Activated CD4-positive, alpha-beta T cell treated with anti-CD3 and anti-CD28 coated beads for 36 hours (primary cell): ENCODE results near the gene PDZD7. TPM values are rescaled to one million over a fixed set of nuclear protein-coding genes. Genes with fewer than 3 reads are reported as not detected.

ENCODE experiments used
- ATAC-seq: fragments of 200-7000 bp; cut with Tn5 transposase; one replicate; pipeline ENCODE4 v1.10.0; 2021; ENCODE audit warnings: mild to moderate bottlenecking, moderate library complexity
- CTCF ChIA-PET: fragments of 350-600 bp; sonication (Branson Sonifier 250); formaldehyde crosslinking; loops from one replicate; lab custom pipeline; 2021; ENCODE audit warnings: antibody characterized with exemption; lab: Charles Lee
- POLR2A ChIA-PET: fragments of 350-600 bp; sonication (Branson Sonifier 250); formaldehyde crosslinking; loops from one replicate; lab custom pipeline; 2021; ENCODE audit warnings: antibody characterized with exemption, inconsistent platforms; lab: Charles Lee
- DNase-seq: peaks from one replicate; pipeline ENCODE4 v3.0.0-alpha.2; 2020
- H3K27ac Mint-ChIP-seq: one replicate; pipeline ENCODE4 v1.8.0; 2021; ENCODE audit warnings: mixed read lengths
- H3K27me3 Mint-ChIP-seq: one replicate; pipeline ENCODE4 v1.8.0; 2021; ENCODE audit warnings: mixed read lengths
- H3K36me3 Mint-ChIP-seq: one replicate; pipeline ENCODE4 v1.8.0; 2021; ENCODE audit warnings: low read depth, mixed read lengths
- H3K4me1 Mint-ChIP-seq: one replicate; pipeline ENCODE4 v1.8.0; 2021; ENCODE audit warnings: mixed read lengths
- H3K4me3 Mint-ChIP-seq: one replicate; pipeline ENCODE4 v1.8.0; 2021; ENCODE audit warnings: mild to moderate bottlenecking, moderate library complexity, mixed read lengths
- H3K9me3 Mint-ChIP-seq: one replicate; pipeline ENCODE4 v1.8.0; 2021; ENCODE audit warnings: low read depth, mixed read lengths
- intact Hi-C, 2 experiments: fragments of 100-400 bp; cut with DNase I in 1 of 2; cut with micrococcal nuclease in 1 of 2; formaldehyde crosslinking; loops; one replicate each; pipeline versions ENCODE4 v1.14.2 to v1.15.1; 2022 to 2024; cut with DNase I, micrococcal nuclease
- microRNA-seq: library from miRNA; unstranded; fragments of <30 nt; microRNA quantifications from one replicate; pipeline ENCODE4 v1.2.0, GENCODE V29; 2021; ENCODE audit warnings: borderline replicate concordance
- total RNA-seq, 2 experiments: library from RNA; stranded (reverse); gene quantifications; one replicate each; pipeline ENCODE4 v1.2.3, GENCODE V29; 2021

The PDZD7 gene
- total RNA-seq, 2 experiments from 2014 or later: 0.28 to 0.32 TPM

DNA sequence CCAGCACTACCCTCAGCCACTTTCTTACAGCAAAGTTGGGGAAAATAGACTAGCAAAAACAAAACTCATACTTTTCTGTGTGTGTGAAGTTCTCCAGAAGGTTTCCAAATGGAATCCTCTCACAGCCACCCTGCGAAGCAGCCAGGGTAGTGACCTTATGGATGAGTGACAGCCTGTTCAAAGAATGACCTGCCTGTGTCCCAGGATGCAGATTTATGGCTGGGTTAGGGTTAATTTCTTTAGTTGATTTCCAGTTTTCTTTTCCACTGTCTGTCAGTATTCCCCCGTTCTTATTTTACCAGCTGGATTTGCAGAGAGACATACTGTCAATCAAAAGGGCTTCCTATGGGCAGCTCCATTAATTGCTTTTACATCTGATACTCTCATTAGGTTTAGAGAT is 64.0 kb downstream of the PDZD7 start:
- DNase-seq (no peak), ATAC-seq (no peak)
- intact Hi-C loops: no loop called here
- Mint-ChIP-seq H3K4me3 (no peak overlapping the region), H3K27me3 (no peaks in the 10 kb centered on the region), H3K9me3 (no peaks in the 10 kb centered on the region), H3K27ac (no peak overlapping the region), H3K4me1 (peaks cover 13% of the 10 kb centered on the region), H3K36me3 (peaks cover 12% of the 10 kb centered on the region)
- POLR2A ChIA-PET: no interaction called here
- CTCF ChIA-PET: interaction anchor here (0.6 to 1.8 kb wide), 4 partner anchors 8 to 175 kb away, joined by 3 to 8 read pairs (median 4); no protein-coding TSS in a partner anchor

- Mint-ChIP-seq H3K27ac (no peak overlapping the region), H3K36me3 (peaks cover 16% of the 10 kb centered on the region), H3K9me3 (no peaks in the 10 kb centered on the region), H3K4me3 (no peak overlapping the region), H3K27me3 (no peaks in the 10 kb centered on the region), H3K4me1 (peaks cover 11% of the 10 kb centered on the region)
- ATAC-seq (no peak), DNase-seq (no peak)
- ChIA-PET CTCF (interaction anchor here (0.7 to 1.8 kb wide), 5 partner anchors 9 to 90 kb away, joined by 3 to 8 read pairs (median 4); no protein-coding TSS in a partner anchor), POLR2A (interaction anchor here (0.6 kb wide), 1 partner anchor 586 kb away, joined by 3 read pairs; no protein-coding TSS in a partner anchor)
- intact Hi-C loops: no loop called here
These were observed 65.1 kb downstream of the PDZD7 start for GRCh38 chr10:100965820-100966219.

DNA sequence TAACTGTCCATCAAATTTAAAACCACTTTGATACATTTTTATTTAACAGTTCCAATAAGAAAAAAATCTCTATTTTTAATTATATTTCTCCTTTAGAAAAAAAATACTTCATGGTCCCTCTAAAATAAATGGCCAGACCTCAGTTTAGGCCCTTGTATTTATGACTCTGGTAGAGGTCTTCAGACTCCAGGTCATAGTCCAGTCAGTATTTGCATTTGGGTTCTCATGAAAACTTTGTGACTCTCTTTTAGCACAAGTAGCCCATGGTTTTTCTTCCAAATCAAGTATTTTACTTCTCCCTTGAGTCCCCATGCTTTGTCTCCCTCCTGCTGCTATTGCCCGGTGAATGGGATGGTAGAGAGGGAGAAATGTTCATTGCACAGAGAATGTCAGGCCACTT is 67.1 kb downstream of the PDZD7 start:
- intact Hi-C loops: no loop called here
- Mint-ChIP-seq H3K36me3 (peaks cover 27% of the 10 kb centered on the region), H3K27ac (no peak overlapping the region), H3K9me3 (no peaks in the 10 kb centered on the region), H3K4me3 (no peak overlapping the region), H3K27me3 (no peaks in the 10 kb centered on the region), H3K4me1 (peaks cover 5% of the 10 kb centered on the region)
- no peak for DNase-seq
- ChIA-PET POLR2A (no interaction called here), CTCF (no interaction called here)
- ATAC-seq: no peak

GRCh38 chr10:100962351-100963080 is 68.4 kb downstream of the PDZD7 start:
- no peaks in the 10 kb centered on the region for H3K4me1 Mint-ChIP-seq
- no peak overlapping the region for H3K27ac Mint-ChIP-seq
- H3K4me3 Mint-ChIP-seq: no peak overlapping the region
- ChIA-PET POLR2A (no interaction called here), CTCF (interaction anchor here (1.6 kb wide), 1 partner anchor 36 kb away, joined by 4 read pairs; no protein-coding TSS in a partner anchor)
- intact Hi-C loops: no loop called here
- peaks cover 30% of the 10 kb centered on the region for H3K36me3 Mint-ChIP-seq
- no peaks in the 10 kb centered on the region for H3K9me3 Mint-ChIP-seq
- DNase-seq: no peak
- no peaks in the 10 kb centered on the region for H3K27me3 Mint-ChIP-seq
- no peak for ATAC-seq

- Mint-ChIP-seq H3K9me3 (no peaks in the 10 kb centered on the region), H3K27ac (no peak overlapping the region), H3K4me3 (no peak overlapping the region), H3K36me3 (peaks cover 33% of the 10 kb centered on the region), H3K4me1 (peaks cover 10% of the 10 kb centered on the region), H3K27me3 (no peaks in the 10 kb centered on the region)
- ChIA-PET CTCF (no interaction called here), POLR2A (no interaction called here)
- ATAC-seq: no peak
- no peak for DNase-seq
- intact Hi-C loops: no loop called here
These were observed 70.7 kb downstream of the PDZD7 start for GRCh38 chr10:100960251-100960650.

Small RNA genes lying within 50 kb of the gene (microRNA-seq; reads per million reads assigned to microRNA genes)
- gene MIR608: not detected

Other genes starting within 250 kb of the PDZD7 start
- gene SLF2, start 118.2 kb downstream of the PDZD7 start, total RNA-seq: 10 to 100 TPM; 30.9 to 34.3 TPM
- gene SEMA4G, start 61.6 kb downstream of the PDZD7 start, total RNA-seq: under 1 TPM; 0.62 to 0.84 TPM
- gene MRPL43, start 43.6 kb downstream of the PDZD7 start, total RNA-seq: 10 to 100 TPM; 53.4 to 62.6 TPM
- gene TWNK, start 43.6 kb downstream of the PDZD7 start, total RNA-seq: 10 to 100 TPM; 13.8 to 17.9 TPM
- 10 to 100 TPM; 14.8 to 15.7 TPM for gene LZTS2, start 31.3 kb downstream of the PDZD7 start, total RNA-seq
- 10 to 100 TPM; 30.0 to 37.7 TPM for gene SFXN3, start 105 bp upstream of the PDZD7 start, total RNA-seq
- gene KAZALD1, start 30.9 kb upstream of the PDZD7 start, total RNA-seq: under 1 TPM; 0.47 to 0.57 TPM
- not detected for gene TLX1, start 100.2 kb upstream of the PDZD7 start, total RNA-seq
- not detected for gene LBX1, start 198.3 kb upstream of the PDZD7 start, total RNA-seq